Activated CD8-positive, alpha-beta memory T cell treated with anti-CD3 and anti-CD28 coated beads for 1 hour (primary cell): ENCODE measurements around the gene RASAL2.
"Not testable (repeated sequence)": the region's sequence is repeated elsewhere in the genome, so short reads cannot be mapped to it uniquely, and the experiment has no call there.

Source experiments
- DNase-seq, 2 donors: peaks; one replicate each; pipeline ENCODE4 v3.0.0-alpha.2; 2020; ENCODE audit warnings: low read depth in 1 of 2; ENCODE audit errors: extremely low read depth in 1 of 2

The RASAL2 gene

GRCh38 chr1:178109348-178110143, 15.6 kb downstream of the RASAL2 start:
- DNase-seq, result no peak

GRCh38 chr1:178115260-178115659, 21.4 kb downstream of the RASAL2 start:
- no peak for DNase-seq

- DNase-seq, result no peak
Measured at GRCh38 chr1:178118524-178118923, 24.6 kb downstream of the RASAL2 start.

- DNase-seq, result no peak
Measured at GRCh38 chr1:178119628-178120027, 25.7 kb downstream of the RASAL2 start.

GRCh38 chr1:178120088-178120487, 26.2 kb downstream of the RASAL2 start:
- DNase-seq, result no peak

- DNase-seq, result not testable (repeated sequence)
Measured at GRCh38 chr1:178120520-178121052, 26.7 kb downstream of the RASAL2 start.

GRCh38 chr1:178121883-178122282, 28.0 kb downstream of the RASAL2 start:
- no peak for DNase-seq

GRCh38 chr1:178122283-178122682, 28.4 kb downstream of the RASAL2 start:
- no peak for DNase-seq

GRCh38 chr1:178124115-178124514, 30.2 kb downstream of the RASAL2 start:
- DNase-seq, result no peak

- DNase-seq, result no peak
Measured at GRCh38 chr1:178126261-178126660, 32.4 kb downstream of the RASAL2 start.

GRCh38 chr1:178126741-178127185, 32.9 kb downstream of the RASAL2 start:
- DNase-seq, result no peak

- DNase-seq, result no peak
Measured at GRCh38 chr1:178127482-178128191, 33.7 kb downstream of the RASAL2 start.

- DNase-seq, result no peak
Measured at GRCh38 chr1:178133239-178133989, 39.5 kb downstream of the RASAL2 start.

GRCh38 chr1:178134061-178134460, 40.2 kb downstream of the RASAL2 start:
- no peak for DNase-seq

GRCh38 chr1:178137238-178137637, 43.3 kb downstream of the RASAL2 start:
- no peak for DNase-seq

- no peak for DNase-seq
Measured at GRCh38 chr1:178142806-178143205, 48.9 kb downstream of the RASAL2 start.

- DNase-seq, result no peak
Measured at GRCh38 chr1:178143730-178144690, 50.1 kb downstream of the RASAL2 start.

GRCh38 chr1:178145605-178146004, 51.7 kb downstream of the RASAL2 start:
- DNase-seq, result no peak

- no peak for DNase-seq
Measured at GRCh38 chr1:178146436-178146835, 52.5 kb downstream of the RASAL2 start.

- DNase-seq, result no peak
Measured at GRCh38 chr1:178150610-178151009, 56.7 kb downstream of the RASAL2 start.
